Non-pigmented ciliary epithelial cell (primary cell): Measurements from ENCODE around the gene TMEM126A.

Experiments used
- DNase-seq: peaks from one replicate; pipeline ENCODE4 v3.0.0-alpha.2; 2010; ENCODE audit warnings: low read depth

TMEM126A gene

GRCh38 chr11:85695546-85695945 is 47.8 kb downstream of the TMEM126A start:
- no peak for DNase-seq

GRCh38 chr11:85697747-85698146 is 50.0 kb downstream of the TMEM126A start:
- no peak for DNase-seq

DNA sequence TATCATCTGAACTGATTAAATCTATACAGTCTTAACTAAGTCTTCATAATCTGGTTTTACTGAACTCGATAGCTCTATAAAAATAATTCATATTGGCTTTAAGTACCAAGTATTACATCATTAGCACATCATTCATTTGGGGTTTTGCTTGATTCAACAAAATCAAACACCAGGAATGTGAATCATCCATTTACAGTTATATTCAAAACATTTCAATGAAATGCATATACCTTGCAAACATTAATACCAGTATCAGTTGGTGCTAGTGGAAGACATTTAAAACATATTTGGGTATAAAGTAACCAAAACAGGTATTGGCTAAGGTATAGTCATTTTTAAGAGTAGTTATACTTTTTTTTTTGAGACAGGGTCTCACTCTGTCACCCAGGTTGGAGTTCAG is 50.4 kb downstream of the TMEM126A start:
- no peak for DNase-seq

DNA sequence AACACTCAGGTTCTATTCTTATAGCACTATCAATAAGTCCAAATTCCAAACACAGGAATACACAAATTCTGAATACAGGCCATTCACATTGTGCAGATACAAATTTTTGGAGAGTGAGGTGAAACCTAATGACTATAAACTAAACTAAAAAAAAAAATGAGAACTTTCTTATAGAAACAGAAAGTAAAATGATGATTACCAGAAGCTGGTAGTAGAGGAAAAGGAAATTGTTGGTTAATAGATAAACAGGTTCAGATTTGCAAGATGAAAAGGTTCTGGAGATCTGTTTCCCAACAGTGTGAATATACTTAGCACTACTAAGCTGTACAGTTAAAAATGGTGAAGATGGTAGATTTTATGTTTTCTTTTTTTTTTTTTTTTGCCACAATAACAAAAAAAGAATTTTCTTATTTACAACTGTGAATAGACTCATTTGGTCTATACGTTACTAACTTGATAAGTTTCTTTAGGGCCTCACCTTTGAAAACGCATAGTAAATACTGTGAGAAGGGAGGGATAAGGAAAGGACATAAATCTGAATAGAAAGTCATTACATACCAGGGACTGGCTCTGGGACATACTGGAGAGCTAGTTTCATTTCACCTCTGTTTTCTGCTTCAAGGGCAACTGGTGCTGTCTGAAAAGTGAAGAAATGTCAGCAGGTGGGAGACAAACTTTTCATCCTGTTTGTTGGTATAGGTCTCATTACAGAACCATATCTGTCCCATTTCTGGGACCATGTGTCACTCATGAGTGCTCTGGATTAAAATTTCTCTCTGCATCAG is 52.4 kb downstream of the TMEM126A start:
- DNase-seq = no peak

GRCh38 chr11:85704967-85705366 is 57.2 kb downstream of the TMEM126A start:
- no peak for DNase-seq

DNA sequence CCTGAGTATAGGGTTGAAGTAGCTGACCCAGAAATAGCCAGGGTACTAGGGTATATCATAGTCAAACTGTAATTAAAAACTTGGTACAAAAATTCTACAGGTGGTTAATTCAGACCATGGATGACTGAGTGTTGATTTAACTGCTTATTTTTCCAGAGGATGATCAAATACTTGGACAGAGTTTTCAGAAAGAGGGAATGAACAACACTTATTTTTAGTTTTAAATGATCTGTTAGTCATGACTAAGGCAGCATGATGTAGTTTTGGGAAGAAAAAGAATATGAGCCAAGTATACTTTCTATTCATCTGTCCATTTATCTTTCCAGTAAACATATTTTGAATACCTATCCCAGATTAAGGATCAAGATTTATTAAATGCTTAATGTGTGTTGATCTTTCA is 58.0 kb downstream of the TMEM126A start:
- DNase-seq = no peak
